ENCODE results near the gene SEPTIN10.

- TF ChIP-seq SIN3A (IDR thresholded peaks at IDR 0.05; ENCODE audit: low read depth) (no peak), POLR2AphosphoS5 (IDR thresholded peaks at IDR 0.05; ENCODE audit: low read depth, low read length) (no peak), CTCF (IDR thresholded peaks at IDR 0.05 in 2 of 3, conservative IDR thresholded peaks at IDR 0.05 in 1 of 3; ENCODE audit: borderline replicate concordance in 1 of 3, insufficient read depth in 1 of 3, low read depth in 2 of 3, low read length in 2 of 3) (peak; percentile 91 to 94 (median 93)), ZFX (IDR thresholded peaks at IDR 0.05) (no peak), YY1 (IDR thresholded peaks at IDR 0.05; ENCODE audit: extremely low read depth, insufficient replicate concordance, low read depth, low read length) (peak; percentile 52), POLR2A (IDR thresholded peaks at IDR 0.05; ENCODE audit: borderline replicate concordance, extremely low read depth, insufficient read depth, insufficient read length) (no peak), JUND (IDR thresholded peaks at IDR 0.05) (no peak), TCF7L2 (IDR thresholded peaks at IDR 0.05; ENCODE audit: borderline replicate concordance, extremely low read depth, insufficient read depth, insufficient read length) (no peak), EZH2 (IDR thresholded peaks at IDR 0.05) (no peak), RAD21 (IDR thresholded peaks at IDR 0.05; ENCODE audit: low read depth) (peak; percentile 98), REST (IDR thresholded peaks at IDR 0.05; ENCODE audit: low read depth) (no peak), CBX3 (IDR thresholded peaks at IDR 0.05; ENCODE audit: low read depth) (no peak)
Observed at GRCh38 chr2:109516445-109517117, 97.2 kb downstream of the SEPTIN10 start.
